HepG2 (cell line): Measurements from ENCODE around the gene KCNJ14. TPM values are rescaled to one million over a fixed set of nuclear protein-coding genes. Genes with fewer than 3 reads are reported as not detected.

Experiments
- AGO2 ChIP-seq: fragments of 200-400 bp; formaldehyde crosslinking; optimal IDR thresholded peaks from 2 replicates; pipeline ENCODE3; 2017; ENCODE audit warnings: mild to moderate bottlenecking, low read depth, low read length, moderate library complexity
- DMAP1 ChIP-seq: IDR thresholded peaks from 2 replicates; pipeline ENCODE4 v1.6.1; 2016
- GATAD2A ChIP-seq: IDR thresholded peaks from 2 replicates; pipeline ENCODE4 v1.6.1; 2016
- HNRNPL ChIP-seq: fragments of 200-400 bp; formaldehyde crosslinking; IDR thresholded peaks from 2 replicates; pipeline ENCODE4 v1.6.1; 2017; ENCODE audit warnings: mild to moderate bottlenecking, low read depth, low read length
- IRF9 ChIP-seq: sonication (generic); formaldehyde crosslinking; IDR thresholded peaks from 2 replicates; pipeline ENCODE4 v1.8.0; 2022; ENCODE audit warnings: missing genetic modification reagents, mild to moderate bottlenecking, borderline replicate concordance
- JDP2 ChIP-seq: sonication (generic); formaldehyde crosslinking; IDR thresholded peaks from 2 replicates; pipeline ENCODE4 v1.8.1; 2022; ENCODE audit warnings: missing genetic modification reagents, borderline replicate concordance
- KLF9 ChIP-seq: IDR thresholded peaks from 2 replicates; pipeline ENCODE4 v1.6.1; 2016; ENCODE audit warnings: low read depth
- MLX ChIP-seq: IDR thresholded peaks from 2 replicates; pipeline ENCODE4 v1.6.1; 2016
- NBN ChIP-seq: fragments of 450-650 bp; conservative IDR thresholded peaks from 2 replicates; pipeline ENCODE4 v1.6.1; 2017
- PREB ChIP-seq: sonication (generic); formaldehyde crosslinking; IDR thresholded peaks from 2 replicates; pipeline ENCODE4 v1.4.0; 2020; ENCODE audit warnings: missing genetic modification reagents
- RBM39 ChIP-seq: fragments of 200-400 bp; formaldehyde crosslinking; IDR thresholded peaks from one replicate; pipeline ENCODE4 v1.6.1; 2018; ENCODE audit warnings: antibody characterized with exemption, mild to moderate bottlenecking, low read depth, low read length; ENCODE audit not compliant: poor library complexity, severe bottlenecking
- SAFB2 ChIP-seq: sonication (generic); formaldehyde crosslinking; IDR thresholded peaks from 2 replicates; pipeline ENCODE4 v1.5.1; 2020; ENCODE audit warnings: missing genetic modification reagents, low read depth, mild to moderate bottlenecking, borderline replicate concordance
- SPEN ChIP-seq: sonication (generic); formaldehyde crosslinking; IDR thresholded peaks from 2 replicates; pipeline ENCODE4 v1.5.1; 2020; ENCODE audit warnings: low read depth, mild to moderate bottlenecking, missing genetic modification reagents
- TFDP2 ChIP-seq: sonication (generic); formaldehyde crosslinking; IDR thresholded peaks from 2 replicates; pipeline ENCODE4 v1.4.0; 2020; ENCODE audit warnings: missing genetic modification reagents
- THYN1 ChIP-seq: sonication (generic); formaldehyde crosslinking; IDR thresholded peaks from 2 replicates; pipeline ENCODE4 v1.8.1; 2023; ENCODE audit warnings: low read depth, mild to moderate bottlenecking, moderate library complexity, missing genetic modification reagents, borderline replicate concordance
- TRIM24 ChIP-seq: sonication (generic); formaldehyde crosslinking; IDR thresholded peaks from 2 replicates; pipeline ENCODE4 v1.8.0; 2022; ENCODE audit warnings: mild to moderate bottlenecking, missing genetic modification reagents
- ZBED4 ChIP-seq: sonication (generic); formaldehyde crosslinking; IDR thresholded peaks from 2 replicates; pipeline ENCODE4 v1.4.0; 2020; ENCODE audit warnings: missing genetic modification reagents, borderline replicate concordance
- ZBTB21 ChIP-seq: sonication (generic); formaldehyde crosslinking; IDR thresholded peaks from 2 replicates; pipeline ENCODE4 v1.4.0; 2020; ENCODE audit warnings: missing genetic modification reagents
- ZBTB42 ChIP-seq: sonication (generic); formaldehyde crosslinking; IDR thresholded peaks from 2 replicates; pipeline ENCODE4 v1.5.0; 2020; ENCODE audit warnings: mild to moderate bottlenecking, missing genetic modification reagents
- ZKSCAN8 ChIP-seq: IDR thresholded peaks from 2 replicates; pipeline ENCODE4 v1.6.1; 2016; ENCODE audit warnings: borderline replicate concordance, missing genetic modification reagents, missing compliant biosample characterization
- ZMAT3 ChIP-seq: sonication (generic); formaldehyde crosslinking; conservative IDR thresholded peaks from 2 replicates; pipeline ENCODE4 v1.7.0; 2021; ENCODE audit warnings: missing genetic modification reagents
- ZMYM3 ChIP-seq: sonication (generic); formaldehyde crosslinking; IDR thresholded peaks from 2 replicates; pipeline ENCODE4 v1.5.1; 2020; ENCODE audit warnings: mild to moderate bottlenecking, missing genetic modification reagents
- ZNF24 ChIP-seq: fragments of 450-650 bp; IDR thresholded peaks from 2 replicates; pipeline ENCODE4 v1.6.1; 2017; ENCODE audit warnings: antibody characterized with exemption, mild to moderate bottlenecking
- ZNF747 ChIP-seq: sonication (generic); formaldehyde crosslinking; IDR thresholded peaks from 2 replicates; pipeline ENCODE4 v1.8.1; 2023; ENCODE audit warnings: missing genetic modification reagents, mild to moderate bottlenecking, borderline replicate concordance
- polyA plus RNA-seq, 8 experiments: library from polyadenylated mRNA; depleted of rRNA in 3 of 8; stranded (reverse) in 7 of 8; unstranded in 1 of 8; fragments of >200 nt; fragmentation: Illumina TruSeq in 4 of 8; extraction: Trizol in 4 of 8; gene quantifications; 2 replicates each; pipeline versions ENCODE4 v1.2.1 to v1.2.3, GENCODE V29; 2011 to 2016; ENCODE audit warnings: low read depth in 4 of 8, missing spikeins in 1 of 8, mixed read lengths in 1 of 8; ENCODE audit not compliant: insufficient read depth in 1 of 8
- total RNA-seq, 5 experiments: library from RNA; depleted of rRNA; stranded (reverse); fragments of >200 nt; fragmentation: Illumina TruSeq; extraction: Trizol; gene quantifications; 2 replicates each; pipeline ENCODE4 v1.2.3, GENCODE V29; 2016; ENCODE audit warnings: low read depth in 1 of 5

Gene KCNJ14
- total and polyA plus RNA-seq, 2 of the 13 experiments (the other 11 are each of a cell fraction or from before 2014, with no cell fraction given): 0.20 to 0.51 TPM

GRCh38 chr19:48501494-48502349 is 46.3 kb downstream of the KCNJ14 start (continued):
- TF ChIP-seq ZKSCAN8 (CRISPR knock-in tag): no peak
- TF ChIP-seq ZBTB21 (CRISPR knock-in tag): no peak
- no peak for TF ChIP-seq PREB
- no peak for TF ChIP-seq ZMAT3 (CRISPR knock-in tag)
- no peak for TF ChIP-seq MLX (CRISPR knock-in tag)
- no peak for TF ChIP-seq ZBTB42 (CRISPR knock-in tag)
- TF ChIP-seq GATAD2A: no peak
- no peak for TF ChIP-seq IRF9 (CRISPR knock-in tag)
- TF ChIP-seq JDP2 (CRISPR knock-in tag): no peak
- TF ChIP-seq TFDP2 (CRISPR knock-in tag): no peak
- no peak for TF ChIP-seq ZNF747
- no peak for TF ChIP-seq RBM39
- no peak for TF ChIP-seq ZMYM3 (CRISPR knock-in tag)
- TF ChIP-seq NBN: no peak
- no peak for TF ChIP-seq SAFB2 (CRISPR knock-in tag)
- TF ChIP-seq KLF9 (CRISPR knock-in tag): no peak
- no peak; the same call in 1 of the 2 replicates for TF ChIP-seq SPEN
- no peak for TF ChIP-seq ZBED4 (CRISPR knock-in tag)
- no peak for TF ChIP-seq THYN1
- TF ChIP-seq TRIM24 (CRISPR knock-in tag): no peak
- TF ChIP-seq DMAP1: no peak
- no peak for TF ChIP-seq ZNF24
- no peak for TF ChIP-seq HNRNPL
- TF ChIP-seq AGO2: no peak
